Psoas muscle (tissue), 8 donors: ENCODE data around the gene KLHL30. TPM values are rescaled to one million over a fixed set of nuclear protein-coding genes. Genes with fewer than 3 reads are reported as not detected.

ENCODE experiments used
- ATAC-seq, 4 donors: fragments of 200-7000 bp; cut with Tn5 transposase; one replicate each; pipeline ENCODE4 v1.9.1; 2020; ENCODE audit warnings: moderate library complexity in 3 of 4, mild to moderate bottlenecking in 2 of 4
- DNase-seq, 2 donors: peaks; one replicate each; pipeline ENCODE4 v3.0.0-alpha.2; 2020
- H3K27ac ChIP-seq: fragments of 200-600 bp; one replicate; pipeline ENCODE4 v1.8.0; 2022
- H3K27me3 ChIP-seq, 3 donors: fragments of 200-600 bp in 1 of 3; one replicate each; pipeline versions ENCODE4 v1.6.1 to v1.8.0; 2013 to 2022; ENCODE audit warnings: low read length in 2 of 3, mild to moderate bottlenecking in 2 of 3, moderate library complexity in 1 of 3; ENCODE audit not compliant: insufficient read depth in 3 of 3
- H3K36me3 ChIP-seq, 2 donors: fragments of 200-600 bp in 1 of 2; one replicate each; pipeline versions ENCODE4 v1.6.1 to v1.8.0; 2013 to 2022; ENCODE audit warnings: low read depth in 1 of 2, mild to moderate bottlenecking in 1 of 2, moderate library complexity in 1 of 2; ENCODE audit not compliant: insufficient read depth in 1 of 2
- H3K4me1 ChIP-seq: fragments of 200-600 bp; one replicate; pipeline ENCODE4 v1.8.0; 2022
- H3K4me3 ChIP-seq: fragments of 200-600 bp; one replicate; pipeline ENCODE4 v1.8.0; 2022; ENCODE audit warnings: mild to moderate bottlenecking
- H3K9me3 ChIP-seq: fragments of 200-600 bp; one replicate; pipeline ENCODE4 v1.8.0; 2022
- CTCF ChIP-seq: fragments of 200-600 bp; IDR thresholded peaks from one replicate; pipeline ENCODE4 v1.8.0; 2022; ENCODE audit warnings: antibody characterized with exemption
- WGBS, 3 donors: extraction: QIAGEN DNeasy Blood & Tissue Kit; methylation state at CpG; one replicate each; pipeline versions ENCODE4 v1.1.6 to v1.1.7; 2013; 5-methylcytosine and 5-hydroxymethylcytosine counted together
- intact Hi-C, 2 donors: fragments of 100-400 bp; cut with DNase I; formaldehyde crosslinking; loops; one replicate each; pipeline versions ENCODE4 v1.11.0 to v1.14.2; 2022
- polyA plus RNA-seq, 3 donors: library from polyadenylated mRNA; stranded (reverse); fragments of 200-250 nt; gene quantifications; one replicate each; pipeline ENCODE4 v1.2.3, GENCODE V29; 2013
- total RNA-seq, 4 donors: library from RNA; stranded (reverse); fragmentation: NEBNext Ultra II Directional in 2 of 4; extraction: Animal tissue kit (Norgen Biotek cat#: 25700) in 2 of 4; gene quantifications; one replicate each; pipeline versions ENCODE4 v1.2.1 to v1.2.4, GENCODE V29; 2021 to 2023
- donor health status: healthy with polysubstance abuse.
- donor health status: DM: no; HTN: no; CAD: no; lungs with moderate emphysema.
- donor health status: Bipolar disorder and iron deficiency.
- donor health status: healthy.
- donor health status: DM: yes; HTN: yes; CAD: no.
- donor health status: DM: no; HTN: no; CAD: no.
- donor health status: DM: no; HTN: no; CAD: no.
- donor health status: DM: yes; HTN: yes; CAD: no.

The KLHL30 gene
- total and polyA plus RNA-seq, 7 donors, result 67.7 to 175 (median 121) TPM

GRCh38 chr2:238093181-238094140 lies 45.0 kb upstream of the KLHL30 start:
- WGBS, 3 donors, result 89 to 90% (median 90%) methylated on average over 26 of the region's 26 CpGs
- no peaks in the 10 kb centered on the region for H3K4me1 ChIP-seq
- no peak for ATAC-seq
- TF ChIP-seq CTCF, result no peak
- H3K27me3 ChIP-seq, result no peaks in the 10 kb centered on the region
- intact Hi-C loops, result no loop called here
- no peak overlapping the region for H3K27ac ChIP-seq
- DNase-seq, result peak in 1 of 2 donors; percentile 53
- H3K4me3 ChIP-seq, result no peak overlapping the region
- no peaks in the 10 kb centered on the region for H3K9me3 ChIP-seq
- no peaks in the 10 kb centered on the region for H3K36me3 ChIP-seq

GRCh38 chr2:238094438-238095022 lies 43.9 kb upstream of the KLHL30 start:
- DNase-seq, result peak in 1 of 2 donors; percentile 46
- no peak for ATAC-seq
- Histone ChIP-seq H3K4me1 (no peaks in the 10 kb centered on the region), H3K36me3 (no peaks in the 10 kb centered on the region), H3K4me3 (no peak overlapping the region), H3K9me3 (no peaks in the 10 kb centered on the region), H3K27me3 (no peaks in the 10 kb centered on the region), H3K27ac (no peak overlapping the region)
- intact Hi-C loops, result no loop called here
- 87 to 92% (median 90%) methylated on average over 17 of the region's 17 CpGs for WGBS, 3 donors
- TF ChIP-seq CTCF, result no peak

- DNase-seq (peak in 1 of 2 donors; percentile 17), ATAC-seq (no peak)
- 83 to 89% (median 86%) methylated on average over 7 of the region's 7 CpGs for WGBS, 3 donors
- no peaks in the 10 kb centered on the region for H3K9me3 ChIP-seq
- H3K27ac ChIP-seq, result no peak overlapping the region
- H3K4me3 ChIP-seq, result no peak overlapping the region
- H3K36me3 ChIP-seq, result no peaks in the 10 kb centered on the region
- no peaks in the 10 kb centered on the region for H3K27me3 ChIP-seq
- intact Hi-C loops, result no loop called here
- TF ChIP-seq CTCF, result no peak
- H3K4me1 ChIP-seq, result no peaks in the 10 kb centered on the region
Measured at GRCh38 chr2:238095143-238095542, 43.3 kb upstream of the KLHL30 start.

- TF ChIP-seq CTCF, result no peak
- Histone ChIP-seq H3K36me3 (no peaks in the 10 kb centered on the region), H3K4me1 (no peaks in the 10 kb centered on the region), H3K27ac (no peak overlapping the region), H3K4me3 (no peak overlapping the region), H3K9me3 (no peaks in the 10 kb centered on the region), H3K27me3 (no peaks in the 10 kb centered on the region)
- intact Hi-C loops, result no loop called here
- WGBS, 3 donors, result 66 to 74% (median 71%) methylated on average over 22 of the region's 22 CpGs
- ATAC-seq (no peak), DNase-seq (peak in 1 of 2 donors; percentile 42)
Measured at GRCh38 chr2:238096311-238097011, 42.0 kb upstream of the KLHL30 start.
